GM04503 (cell line): ENCODE results near the gene KCTD1.

Source experiments
- DNase-seq: peaks from one replicate; pipeline ENCODE4 v3.0.0-alpha.2; 2012; ENCODE audit warnings: low read depth

Gene KCTD1

DNA sequence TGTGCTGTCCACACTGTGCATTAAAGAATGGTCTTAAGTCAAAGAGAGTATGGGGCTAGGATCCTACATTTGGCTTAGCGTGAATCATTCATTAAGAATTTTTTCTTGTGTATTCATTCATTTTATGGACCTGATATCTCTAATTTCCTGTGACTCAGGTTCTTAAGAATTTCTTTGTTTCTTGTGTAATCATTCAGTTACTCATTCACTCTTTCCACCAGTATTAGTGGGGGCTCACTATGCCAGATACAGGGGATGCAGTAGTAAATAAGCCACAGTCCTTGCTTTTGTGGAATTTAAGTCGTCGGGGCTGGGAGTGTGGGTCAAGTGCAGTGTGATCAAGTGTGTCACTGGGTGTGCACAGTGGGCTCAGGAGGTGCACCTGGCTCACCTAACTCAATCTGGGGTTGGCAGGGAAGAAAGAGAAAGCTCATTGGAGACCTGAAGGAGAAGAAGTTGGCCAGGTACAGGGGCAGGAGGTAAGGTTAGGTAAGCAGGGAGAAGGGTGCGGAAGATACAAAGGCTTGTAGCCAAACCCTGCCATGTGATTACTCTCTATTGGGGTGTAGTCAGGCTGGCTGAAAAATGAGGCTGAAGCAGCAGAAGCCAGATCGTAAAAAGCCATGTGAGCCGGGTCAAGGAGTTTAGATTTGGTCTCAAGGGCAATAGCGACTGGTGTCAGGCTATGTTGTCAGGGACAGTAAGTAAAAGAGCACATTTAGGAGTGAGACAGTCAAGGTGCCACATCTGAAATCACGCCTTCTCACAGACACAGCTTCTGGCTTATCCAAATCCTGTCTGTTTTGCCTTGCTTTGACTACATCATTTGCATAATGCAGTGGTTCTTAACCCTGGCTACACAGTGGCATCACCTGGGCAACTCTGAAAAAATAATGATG, 67.2 kb downstream of the KCTD1 start:
- DNase-seq, result peak; percentile 81

GRCh38 chr18:26479681-26480079, 68.7 kb downstream of the KCTD1 start:
- DNase-seq, result no peak

- no peak for DNase-seq
Measured at GRCh38 chr18:26479065-26479680, 69.2 kb downstream of the KCTD1 start.

DNA sequence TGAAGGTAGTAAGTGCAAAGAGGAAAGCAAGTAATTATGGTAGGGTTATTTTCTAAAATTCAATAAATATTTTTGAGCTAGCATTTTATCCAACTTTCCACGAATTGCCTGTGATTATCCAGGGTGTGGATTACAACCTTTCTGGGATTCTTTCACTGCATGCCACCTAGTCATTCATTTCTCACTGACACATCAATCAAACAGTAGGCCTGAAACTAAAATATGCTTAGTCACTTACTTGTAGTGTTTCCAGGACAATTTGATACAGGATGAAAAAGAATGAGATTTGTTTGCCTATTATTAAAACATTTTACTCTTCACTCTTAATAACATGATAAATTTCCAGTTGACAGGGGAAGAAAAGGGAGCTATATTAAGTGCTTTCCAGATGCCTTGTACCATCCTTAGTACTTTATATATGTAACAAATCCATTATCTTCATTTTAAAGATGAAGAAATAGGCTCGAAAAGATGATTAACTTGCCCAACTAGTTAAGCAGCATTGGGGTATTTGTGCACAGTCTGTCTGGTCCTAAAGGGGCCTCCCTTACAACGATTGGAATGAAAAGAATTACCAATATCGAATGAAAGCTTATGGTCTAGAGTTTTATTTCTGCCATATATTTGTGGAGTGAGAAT, 70.4 kb downstream of the KCTD1 start:
- no peak for DNase-seq

DNA sequence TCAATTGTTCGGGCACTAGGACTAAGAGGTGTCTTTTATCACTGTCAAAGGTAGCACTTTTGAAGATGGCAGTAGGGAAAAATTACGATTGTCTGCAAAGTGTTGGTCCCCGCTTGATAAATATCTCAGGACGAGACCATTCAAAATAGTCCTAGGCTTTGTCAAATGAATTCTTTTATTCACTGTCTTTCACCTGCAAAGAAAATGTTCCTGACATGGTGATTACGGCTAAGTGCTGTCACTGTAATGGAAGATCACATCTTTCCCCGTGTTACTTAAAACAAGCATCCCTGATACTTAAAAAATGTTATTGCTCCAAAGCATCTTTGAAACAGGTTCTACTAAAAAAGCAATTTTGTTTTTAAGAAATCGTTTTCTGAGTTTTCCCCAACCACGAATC, 71.7 kb downstream of the KCTD1 start:
- no peak for DNase-seq

DNA sequence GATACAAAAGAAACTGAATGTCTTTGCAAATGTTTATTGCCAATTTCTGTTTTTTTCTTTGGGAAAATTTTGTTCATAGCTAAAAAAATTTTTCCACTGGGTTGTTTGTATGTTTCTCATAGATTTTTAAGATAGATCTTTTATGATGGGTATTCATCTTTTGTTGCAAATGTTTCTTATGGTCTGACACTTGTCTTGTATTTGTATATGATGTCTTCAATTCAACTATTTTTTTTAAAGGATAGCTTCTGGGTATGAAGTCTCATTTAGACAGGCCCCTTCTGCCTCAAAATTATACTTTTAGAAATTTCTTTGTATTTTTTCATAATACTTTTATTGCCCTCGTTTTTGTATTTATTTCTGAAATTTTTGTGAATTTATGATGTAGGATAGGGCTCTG, 73.8 kb downstream of the KCTD1 start:
- DNase-seq, result no peak

DNA sequence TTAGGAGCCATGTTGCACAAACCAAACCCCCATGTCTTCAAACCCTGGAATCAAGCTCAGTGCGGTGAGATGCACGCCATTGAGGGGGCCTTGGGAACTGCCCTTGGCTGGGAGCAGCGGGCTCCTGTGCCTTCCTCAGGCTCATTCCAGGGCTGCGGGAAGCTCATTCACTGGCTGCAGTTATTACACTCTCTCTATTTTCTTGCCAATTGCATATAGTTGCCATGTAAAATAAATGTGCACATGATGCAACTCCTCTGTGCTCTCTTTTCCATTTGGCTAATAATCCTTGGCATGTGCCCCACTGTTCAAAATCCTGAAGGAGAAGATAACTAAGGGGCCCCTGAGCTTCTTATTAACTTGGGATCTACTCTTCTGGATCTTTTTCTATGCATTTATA, 74.7 kb downstream of the KCTD1 start:
- DNase-seq, result no peak

GRCh38 chr18:26471826-26472225, 76.5 kb downstream of the KCTD1 start:
- DNase-seq, result no peak

DNA sequence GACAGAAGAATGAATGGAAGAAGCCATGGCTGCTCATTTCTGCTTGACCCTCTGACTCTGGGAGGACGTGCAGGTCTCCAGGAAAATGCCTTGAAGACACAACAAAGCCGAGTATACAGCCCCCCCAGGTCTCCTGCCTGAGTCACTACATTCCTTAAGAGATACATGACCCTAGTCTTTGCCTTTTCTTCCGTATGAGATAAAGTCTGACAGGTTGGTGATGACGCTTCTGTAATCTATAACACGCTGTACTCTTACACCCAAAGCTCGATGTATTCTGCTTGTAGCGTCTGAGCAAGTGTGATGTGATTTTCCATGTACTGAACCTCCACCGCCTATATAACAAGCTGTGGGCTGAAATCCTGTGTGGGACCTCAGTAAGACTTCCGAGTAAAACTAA, 77.3 kb downstream of the KCTD1 start:
- no peak for DNase-seq

GRCh38 chr18:26470011-26470637, 78.2 kb downstream of the KCTD1 start:
- no peak for DNase-seq

GRCh38 chr18:26468931-26469340, 79.4 kb downstream of the KCTD1 start:
- DNase-seq, result no peak

GRCh38 chr18:26466026-26466425, 82.3 kb downstream of the KCTD1 start:
- no peak for DNase-seq

DNA sequence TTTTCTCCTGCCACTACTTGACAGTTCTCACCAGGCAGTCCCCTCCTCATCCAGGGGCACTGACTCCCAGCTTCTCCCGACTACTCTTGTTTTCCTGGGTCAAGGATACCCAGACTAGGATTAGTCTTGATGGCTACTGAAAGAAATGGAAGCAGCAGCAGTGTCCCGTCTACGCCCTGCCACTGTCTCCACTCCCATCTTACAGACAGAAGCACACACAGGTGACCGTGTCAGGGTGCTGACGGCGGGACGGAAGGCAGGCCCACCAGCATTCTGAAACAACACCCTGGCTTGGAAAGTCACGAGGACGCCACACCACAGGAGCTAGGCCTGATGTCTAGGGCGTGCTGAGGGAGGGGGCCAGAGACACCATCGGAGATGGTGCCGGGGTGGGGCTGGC, 82.9 kb downstream of the KCTD1 start:
- DNase-seq, result no peak

- no peak for DNase-seq
Measured at GRCh38 chr18:26464128-26465011, 84.0 kb downstream of the KCTD1 start.

DNA sequence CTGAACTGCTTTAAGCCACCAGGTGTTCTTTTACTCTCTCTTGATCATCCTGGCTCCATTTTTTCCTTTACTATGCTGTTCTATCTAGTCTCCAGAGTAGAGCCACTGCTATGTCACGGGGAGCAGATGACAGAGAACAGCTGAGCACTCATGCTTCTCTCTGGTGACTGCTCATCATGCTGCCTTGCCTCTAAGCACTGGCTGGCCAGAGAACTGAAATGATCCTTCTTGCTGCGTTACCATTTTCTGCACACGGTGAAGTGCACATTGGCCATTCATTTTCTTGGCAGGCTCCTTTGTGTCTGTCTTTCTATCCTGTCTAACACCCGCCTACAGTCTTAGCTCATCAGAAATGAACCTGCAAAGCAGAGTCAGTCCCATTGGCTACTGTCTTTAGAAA, 86.0 kb downstream of the KCTD1 start:
- no peak for DNase-seq

DNA sequence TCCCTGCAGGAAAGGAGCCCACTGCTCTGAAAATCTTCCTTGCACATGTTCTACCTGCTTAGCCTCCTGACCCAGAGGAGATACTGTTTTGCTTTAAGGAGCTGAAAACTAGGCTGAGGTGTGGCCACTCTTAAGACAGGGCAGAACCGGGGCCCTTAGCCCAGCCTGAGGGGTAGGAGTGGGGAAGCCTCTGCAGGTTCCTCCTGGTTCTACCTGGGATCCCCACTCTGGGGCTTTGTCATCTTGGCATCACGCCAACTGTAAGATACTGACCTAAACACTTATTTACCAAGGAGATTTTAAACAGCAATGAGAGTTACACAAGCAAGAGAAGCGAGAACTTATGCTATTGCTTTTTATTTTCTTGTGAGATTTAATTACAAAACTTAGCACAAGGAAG, 86.9 kb downstream of the KCTD1 start:
- no peak for DNase-seq

DNA sequence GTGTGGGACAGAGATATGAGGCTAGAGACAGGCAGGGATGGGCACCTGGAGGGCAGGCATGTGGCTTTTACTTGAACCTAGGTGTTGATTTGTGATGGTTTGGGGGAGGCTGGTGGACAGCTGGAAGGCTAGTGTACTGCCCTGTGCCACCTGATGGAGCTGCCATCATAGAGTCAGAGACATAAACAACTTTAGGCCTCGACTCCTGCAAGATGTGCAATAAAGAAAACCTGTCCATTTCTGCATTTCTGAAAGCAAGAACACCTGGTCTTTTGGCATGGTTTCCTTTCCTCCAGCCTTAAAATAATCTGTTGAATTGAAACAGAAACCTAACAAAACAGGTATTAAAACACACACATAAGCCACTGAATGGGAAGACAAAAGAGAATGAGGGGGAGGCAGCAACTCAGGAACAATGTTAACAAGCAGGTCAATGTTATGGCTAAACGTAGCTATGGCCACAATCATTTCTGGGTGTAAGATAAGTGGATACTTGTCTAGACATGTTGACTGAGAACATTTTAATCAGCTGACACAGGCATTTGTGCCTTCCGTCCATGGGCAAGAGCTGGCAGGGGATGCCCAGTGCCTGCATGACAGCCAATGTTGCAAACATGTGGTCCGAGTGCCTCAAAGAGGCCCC, 87.8 kb downstream of the KCTD1 start:
- no peak for DNase-seq

DNA sequence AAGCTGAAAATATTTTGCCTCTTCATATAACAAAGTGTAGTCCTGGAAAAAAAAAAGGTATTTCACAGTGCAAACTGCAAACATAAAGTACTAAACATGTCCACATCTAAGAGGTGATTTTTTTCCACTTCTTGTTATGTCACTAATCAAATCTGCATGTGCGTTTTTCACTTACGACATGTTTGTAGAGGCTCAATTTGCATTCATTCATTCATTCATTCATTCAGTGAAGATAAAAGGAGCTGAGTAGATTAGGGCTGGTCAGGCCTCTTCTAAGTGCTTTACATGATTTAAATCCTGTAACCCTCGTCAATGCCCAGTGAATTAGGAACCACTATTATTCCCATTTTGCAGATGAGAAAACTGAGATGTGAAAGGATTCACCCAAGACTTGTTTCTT, 88.5 kb downstream of the KCTD1 start:
- DNase-seq, result no peak

GRCh38 chr18:26459340-26459739, 89.0 kb downstream of the KCTD1 start:
- DNase-seq, result no peak

GRCh38 chr18:26458526-26459232, 89.7 kb downstream of the KCTD1 start:
- no peak for DNase-seq
